Epithelial cell of proximal tubule (primary cell): Measurements from ENCODE around the gene MAMSTR. TPM values are rescaled to one million over a fixed set of nuclear protein-coding genes. Genes with fewer than 3 reads are reported as not detected.
"Not testable (repeated sequence)": the region's sequence is repeated elsewhere in the genome, so short reads cannot be mapped to it uniquely, and the experiment has no call there.

Source experiments
- DNase-seq: peaks from one replicate; pipeline ENCODE4 v3.0.0-alpha.2; 2011; ENCODE audit warnings: low read depth
- H3K4me3 ChIP-seq: 2 replicates; pipeline ENCODE4 v1.5.1; 2011; ENCODE audit warnings: low read depth, mild to moderate bottlenecking, low read length
- total RNA-seq: library from RNA; depleted of rRNA; stranded (reverse); fragments of >200 nt; gene quantifications from 2 replicates; pipeline ENCODE4 v1.2.3, GENCODE V29; 2015
- TF ChIP-seq, protein P1 (sequence below): conservative IDR thresholded peaks from 2 replicates; pipeline ENCODE4 v1.5.1; 2012; ENCODE audit warnings: low read depth, mild to moderate bottlenecking, low read length

Gene MAMSTR
- total RNA-seq, 1 donor from 2014 or later, result 1.5 TPM

DNA sequence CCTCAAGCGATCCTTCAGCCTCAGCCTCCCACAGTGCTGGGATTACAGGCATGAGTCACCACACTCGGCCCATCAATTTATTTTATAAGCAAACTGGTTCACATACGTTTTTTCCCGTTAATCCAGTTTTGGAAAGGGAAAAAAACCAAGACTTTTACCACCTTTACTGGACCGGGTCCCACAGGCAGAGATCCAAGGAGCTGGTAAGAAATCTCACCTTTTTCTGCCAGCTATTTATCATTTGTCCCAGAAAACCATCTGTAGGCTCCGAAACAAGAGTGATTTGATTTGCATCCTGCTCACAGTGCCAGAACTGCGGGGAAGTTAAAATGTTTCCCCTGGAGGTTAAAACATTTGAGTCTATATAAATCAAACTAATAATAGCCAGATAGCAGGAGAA lies 30.1 kb downstream of the MAMSTR start:
- TF ChIP-seq, protein P1, sequence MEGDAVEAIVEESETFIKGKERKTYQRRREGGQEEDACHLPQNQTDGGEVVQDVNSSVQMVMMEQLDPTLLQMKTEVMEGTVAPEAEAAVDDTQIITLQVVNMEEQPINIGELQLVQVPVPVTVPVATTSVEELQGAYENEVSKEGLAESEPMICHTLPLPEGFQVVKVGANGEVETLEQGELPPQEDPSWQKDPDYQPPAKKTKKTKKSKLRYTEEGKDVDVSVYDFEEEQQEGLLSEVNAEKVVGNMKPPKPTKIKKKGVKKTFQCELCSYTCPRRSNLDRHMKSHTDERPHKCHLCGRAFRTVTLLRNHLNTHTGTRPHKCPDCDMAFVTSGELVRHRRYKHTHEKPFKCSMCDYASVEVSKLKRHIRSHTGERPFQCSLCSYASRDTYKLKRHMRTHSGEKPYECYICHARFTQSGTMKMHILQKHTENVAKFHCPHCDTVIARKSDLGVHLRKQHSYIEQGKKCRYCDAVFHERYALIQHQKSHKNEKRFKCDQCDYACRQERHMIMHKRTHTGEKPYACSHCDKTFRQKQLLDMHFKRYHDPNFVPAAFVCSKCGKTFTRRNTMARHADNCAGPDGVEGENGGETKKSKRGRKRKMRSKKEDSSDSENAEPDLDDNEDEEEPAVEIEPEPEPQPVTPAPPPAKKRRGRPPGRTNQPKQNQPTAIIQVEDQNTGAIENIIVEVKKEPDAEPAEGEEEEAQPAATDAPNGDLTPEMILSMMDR, result no peak
- DNase-seq, result no peak

GRCh38 chr19:48687776-48688175 lies 31.7 kb downstream of the MAMSTR start:
- TF ChIP-seq, protein P1, result no peak
- H3K4me3 ChIP-seq, result no peak overlapping the region
- DNase-seq, result no peak

More for the DNA sequence above, 30.1 kb downstream of the MAMSTR start:
- H3K4me3 ChIP-seq, result no peak overlapping the region

DNA sequence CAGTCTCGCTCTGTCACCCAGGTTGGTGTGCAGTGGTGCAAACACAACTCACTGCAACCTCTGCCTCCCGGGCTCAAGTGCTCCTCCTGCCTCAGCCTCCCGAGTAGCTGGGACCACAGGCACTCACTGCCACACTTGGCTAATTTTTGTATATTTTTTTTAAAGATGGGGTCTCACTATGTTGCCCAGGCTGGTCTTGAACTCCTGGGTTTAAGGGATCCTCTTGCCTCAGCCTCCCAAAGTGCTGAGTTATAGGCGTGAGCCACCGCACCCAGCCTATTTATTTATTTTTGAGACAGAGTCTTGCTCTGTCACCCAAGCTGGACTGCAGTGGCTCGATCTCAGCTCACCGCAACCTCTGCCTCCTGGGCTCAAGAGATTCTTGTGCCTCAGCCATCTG lies 32.9 kb downstream of the MAMSTR start:
- not testable (repeated sequence) for DNase-seq, H3K4me3 ChIP-seq

GRCh38 chr19:48686088-48686487 lies 33.4 kb downstream of the MAMSTR start:
- H3K4me3 ChIP-seq, result no peak overlapping the region
- TF ChIP-seq, protein P1, result no peak
- no peak for DNase-seq

DNA sequence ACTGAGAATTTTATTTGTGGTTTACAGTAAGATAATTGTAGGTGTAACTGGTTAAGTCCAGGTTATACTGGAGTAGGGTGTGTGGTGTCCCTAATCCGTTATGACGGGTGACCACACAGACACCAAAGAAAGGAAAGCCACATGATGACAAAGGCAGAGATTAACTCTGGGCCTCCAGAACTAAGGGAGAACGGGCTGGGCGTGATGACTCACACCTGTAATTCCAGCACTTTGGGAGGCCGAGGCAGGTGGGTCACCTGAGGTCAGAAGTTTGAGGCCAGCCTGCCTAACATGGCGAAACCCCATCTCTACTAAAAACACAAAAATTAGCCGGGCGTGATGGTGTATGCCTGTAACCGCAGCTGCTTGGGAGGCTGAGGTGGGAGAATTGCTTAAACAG lies 33.9 kb downstream of the MAMSTR start:
- no peak for DNase-seq
- no peak overlapping the region for H3K4me3 ChIP-seq
- TF ChIP-seq, protein P1, result no peak

- H3K4me3 ChIP-seq, result no peak overlapping the region
- TF ChIP-seq, protein P1, result no peak
- DNase-seq, result no peak
Observed at GRCh38 chr19:48683349-48683748, 36.2 kb downstream of the MAMSTR start.

- TF ChIP-seq, protein P1, result no peak
- DNase-seq, result peak; percentile 16
- no peak overlapping the region for H3K4me3 ChIP-seq
Observed at GRCh38 chr19:48681127-48681470, 38.4 kb downstream of the MAMSTR start.
